IMR-90 (cell line): ENCODE data around the gene C10orf95. TPM values are rescaled to one million over a fixed set of nuclear protein-coding genes. Genes with fewer than 3 reads are reported as not detected.

Experiments used
- ATAC-seq: fragments of 200-7000 bp; cut with Tn5 transposase; 2 replicates; pipeline ENCODE4 v1.9.1; 2020; ENCODE audit warnings: low read depth, mild to moderate bottlenecking, moderate library complexity
- BruUV-seq: library from RNA; stranded (reverse); fragments of 400-500 nt; replicated peaks from 2 replicates; lab custom pipeline; 2021; lab: Mats Ljungman, UMichigan
- CTCF ChIA-PET: fragments of 300-600 bp; formaldehyde crosslinking; extraction: SDS; loops from one replicate; lab custom pipeline; 2021; ENCODE audit warnings: antibody characterized with exemption; lab: Yijun Ruan, JAX
- POLR2A ChIA-PET: fragments of 300-600 bp; sonication (Branson Sonifier 250); formaldehyde crosslinking; loops from one replicate; lab custom pipeline; 2022; ENCODE audit warnings: antibody characterized with exemption; ENCODE audit not compliant: unreplicated experiment; lab: Charles Lee
- DNase-seq: peaks from one replicate; pipeline ENCODE4 v3.0.0; 2013
- H2AFZ ChIP-seq: replicated peaks from 2 replicates; pipeline ENCODE3; 2013; ENCODE audit warnings: low read length, mild to moderate bottlenecking; ENCODE audit not compliant: poor library complexity
- H2AK5ac ChIP-seq: 2 replicates; pipeline ENCODE4 v1.6.1; 2013; ENCODE audit warnings: low read depth, low read length, inconsistent platforms
- H2AK9ac ChIP-seq: replicated peaks from 2 replicates; pipeline ENCODE3; 2013; ENCODE audit warnings: mild to moderate bottlenecking, low read depth, low read length, moderate library complexity; ENCODE audit not compliant: poor library complexity
- H2BK120ac ChIP-seq: 2 replicates; pipeline ENCODE4 v1.6.1; 2013; ENCODE audit warnings: low read depth, low read length, inconsistent platforms
- H2BK15ac ChIP-seq: 3 replicates; pipeline ENCODE4 v1.6.1; 2013; ENCODE audit warnings: low read depth, low read length, inconsistent platforms
- H2BK20ac ChIP-seq: 2 replicates; pipeline ENCODE4 v1.6.1; 2013; ENCODE audit warnings: low read depth, mild to moderate bottlenecking, inconsistent platforms, low read length, moderate library complexity
- H2BK5ac ChIP-seq: 2 replicates; pipeline ENCODE4 v1.6.1; 2013; ENCODE audit warnings: mild to moderate bottlenecking, low read depth, low read length, inconsistent platforms; ENCODE audit not compliant: poor library complexity, severe bottlenecking
- H3K14ac ChIP-seq: replicated peaks from 2 replicates; pipeline ENCODE4 v1.6.1; 2013; ENCODE audit warnings: low read depth, low read length, inconsistent platforms
- H3K18ac ChIP-seq: 2 replicates; pipeline ENCODE4 v1.6.1; 2013; ENCODE audit warnings: low read depth, low read length, control low read depth
- H3K23ac ChIP-seq: 2 replicates; pipeline ENCODE4 v1.6.1; 2013; ENCODE audit warnings: low read depth, low read length, inconsistent platforms
- H3K27ac ChIP-seq: 2 replicates; pipeline ENCODE4 v1.5.1; 2013; ENCODE audit warnings: mild to moderate bottlenecking, control low read depth, low read length; ENCODE audit not compliant: insufficient read depth
- H3K27me3 ChIP-seq: 2 replicates; pipeline ENCODE4 v1.6.1; 2013; ENCODE audit warnings: low read length; ENCODE audit not compliant: control insufficient read depth, insufficient read depth
- H3K36me3 ChIP-seq: 2 replicates; pipeline ENCODE4 v1.6.1; 2013; ENCODE audit warnings: low read length, mixed read lengths; ENCODE audit not compliant: control insufficient read depth, insufficient read depth
- H3K4ac ChIP-seq: 2 replicates; pipeline ENCODE4 v1.6.1; 2013; ENCODE audit warnings: low read depth, low read length, inconsistent platforms
- H3K4me1 ChIP-seq: 2 replicates; pipeline ENCODE4 v1.6.1; 2013; ENCODE audit warnings: low read length, mixed read lengths; ENCODE audit not compliant: control insufficient read depth, insufficient read depth
- H3K4me2 ChIP-seq: 2 replicates; pipeline ENCODE4 v1.6.1; 2013; ENCODE audit warnings: low read depth, mild to moderate bottlenecking, control low read depth, low read length, moderate library complexity
- H3K4me3 ChIP-seq: 2 replicates; pipeline ENCODE4 v1.5.1; 2013; ENCODE audit warnings: low read depth, mild to moderate bottlenecking, control low read depth, low read length, moderate library complexity; ENCODE audit not compliant: insufficient read depth
- H3K56ac ChIP-seq: 2 replicates; pipeline ENCODE4 v1.6.1; 2013; ENCODE audit warnings: low read length, inconsistent platforms; ENCODE audit not compliant: insufficient read depth; ENCODE audit errors: extremely low read depth
- H3K79me1 ChIP-seq, 2 experiments: 2 replicates each; pipeline ENCODE4 v1.6.1; 2013; ENCODE audit warnings: low read length in 2 of 2, inconsistent platforms in 1 of 2, low read depth in 1 of 2
- H3K9ac ChIP-seq: 2 replicates; pipeline ENCODE4 v1.6.1; 2013; ENCODE audit warnings: low read depth, low read length, control low read depth
- H3K9me1 ChIP-seq: 2 replicates; pipeline ENCODE4 v1.6.1; 2013; ENCODE audit warnings: low read length, inconsistent platforms; ENCODE audit not compliant: insufficient read depth
- H3K9me3 ChIP-seq: 2 replicates; pipeline ENCODE4 v1.6.1; 2013; ENCODE audit warnings: low read length; ENCODE audit not compliant: control insufficient read depth, insufficient read depth
- H4K20me1 ChIP-seq: 2 replicates; pipeline ENCODE4 v1.6.1; 2013; ENCODE audit warnings: low read length, inconsistent platforms; ENCODE audit not compliant: insufficient read depth
- H4K5ac ChIP-seq: 2 replicates; pipeline ENCODE4 v1.6.1; 2013; ENCODE audit warnings: mild to moderate bottlenecking, low read depth, low read length, control low read depth
- H4K8ac ChIP-seq, 2 experiments: 2 replicates each; pipeline ENCODE4 v1.6.1; 2013; ENCODE audit warnings: low read depth in 2 of 2, low read length in 2 of 2, control low read depth in 1 of 2, inconsistent platforms in 1 of 2
- H4K91ac ChIP-seq: 2 replicates; pipeline ENCODE4 v1.6.1; 2013; ENCODE audit warnings: low read depth, low read length, inconsistent platforms; ENCODE audit not compliant: insufficient read depth
- BHLHE40 ChIP-seq: fragments of 150-350 bp; IDR thresholded peaks from 2 replicates; pipeline ENCODE4 v1.6.1; 2016; ENCODE audit warnings: mild to moderate bottlenecking, low read depth, low read length
- CEBPB ChIP-seq: IDR thresholded peaks from 2 replicates; pipeline ENCODE4 v1.6.1; 2012; ENCODE audit warnings: low read depth, low read length, improper control_type of control experiment
- CHD1 ChIP-seq: IDR thresholded peaks from 2 replicates; pipeline ENCODE4 v1.6.1; 2012; ENCODE audit warnings: low read depth, low read length, improper control_type of control experiment
- FOS ChIP-seq: fragments of 150-350 bp; IDR thresholded peaks from 2 replicates; pipeline ENCODE4 v1.6.1; 2016; ENCODE audit warnings: low read depth, low read length
- MAFK ChIP-seq: IDR thresholded peaks from 2 replicates; pipeline ENCODE4 v1.6.1; 2012; ENCODE audit warnings: low read depth, low read length, improper control_type of control experiment
- MAZ ChIP-seq: IDR thresholded peaks from 2 replicates; pipeline ENCODE4 v1.6.1; 2012; ENCODE audit warnings: low read depth, mild to moderate bottlenecking, low read length, improper control_type of control experiment, moderate library complexity, borderline replicate concordance
- MXI1 ChIP-seq: IDR thresholded peaks from 2 replicates; pipeline ENCODE4 v1.6.1; 2012; ENCODE audit warnings: low read depth, mild to moderate bottlenecking, low read length, moderate library complexity, borderline replicate concordance
- NFE2L2 ChIP-seq: fragments of 150-350 bp; IDR thresholded peaks from 2 replicates; pipeline ENCODE4 v1.6.1; 2016; ENCODE audit warnings: low read depth, mild to moderate bottlenecking, low read length
- POLR2A ChIP-seq: IDR thresholded peaks from 2 replicates; pipeline ENCODE4 v1.6.1; 2012; ENCODE audit warnings: mild to moderate bottlenecking, low read depth, low read length
- RAD21 ChIP-seq: IDR thresholded peaks from 2 replicates; pipeline ENCODE4 v1.6.1; 2012; ENCODE audit warnings: low read length, improper control_type of control experiment
- RCOR1 ChIP-seq: IDR thresholded peaks from 2 replicates; pipeline ENCODE4 v1.6.1; 2012; ENCODE audit warnings: mild to moderate bottlenecking, low read length, improper control_type of control experiment; ENCODE audit not compliant: insufficient replicate concordance
- RFX5 ChIP-seq: IDR thresholded peaks from 2 replicates; pipeline ENCODE4 v1.8.0; 2012; ENCODE audit warnings: low read depth, mild to moderate bottlenecking, low read length, moderate library complexity
- SMC3 ChIP-seq: fragments of 150-350 bp; IDR thresholded peaks from 2 replicates; pipeline ENCODE4 v1.6.1; 2016; ENCODE audit warnings: low read depth, mild to moderate bottlenecking, antibody characterized with exemption, low read length, moderate library complexity
- WGBS, 2 experiments: methylation state at CpG; one replicate each; pipeline versions ENCODE4 v1.1.5 to v1.1.7; 2013; ENCODE audit warnings: missing lambda C conversion rate in 2 of 2; ENCODE audit not compliant: insufficient read length in 1 of 2; ENCODE audit errors: extremely low coverage in 2 of 2; 5-methylcytosine and 5-hydroxymethylcytosine counted together
- dilution Hi-C: fragments of 300-500 bp; cut with HindIII; formaldehyde crosslinking; loops from one replicate; pipeline ENCODE4 v1.14.3; 2018; ENCODE audit warnings: low sequenced_read_pairs; ENCODE audit not compliant: unreplicated experiment
- in situ Hi-C: fragments of 300-500 bp; cut with MboI; formaldehyde crosslinking; loops from 3 replicates; pipeline ENCODE4 v1.14.3; 2019; ENCODE audit warnings: low sequenced_read_pairs, inconsistent platforms, mixed read lengths
- intact Hi-C: fragments of 100-400 bp; cut with micrococcal nuclease; formaldehyde crosslinking; loops from 2 replicates; pipeline ENCODE4 v1.10.0; 2022
- polyA plus RNA-seq, 3 experiments: library from polyadenylated mRNA; depleted of rRNA; stranded (reverse); fragments of >200 nt; gene quantifications; 2 replicates each; pipeline ENCODE4 v1.2.3, GENCODE V29; 2012; ENCODE audit warnings: low replicate concordance in 1 of 3
- total RNA-seq: library from RNA; depleted of rRNA; stranded (reverse); fragments of >200 nt; gene quantifications from 2 replicates; pipeline ENCODE4 v1.2.3, GENCODE V29; 2012
- TF ChIP-seq, protein P1 (sequence below): fragments of 150-350 bp; IDR thresholded peaks from 2 replicates; pipeline ENCODE4 v1.6.1; 2017; ENCODE audit warnings: mild to moderate bottlenecking, antibody characterized with exemption, low read length, low read depth
- TF ChIP-seq, protein P2 (sequence below): fragments of 150-350 bp; IDR thresholded peaks from 2 replicates; pipeline ENCODE4 v1.6.1; 2016; ENCODE audit warnings: low read depth, mild to moderate bottlenecking, low read length, moderate library complexity, borderline replicate concordance
- TF ChIP-seq, protein P3 (sequence below): conservative IDR thresholded peaks from 2 replicates; pipeline ENCODE4 v1.5.1; 2012; ENCODE audit warnings: mild to moderate bottlenecking, low read depth, low read length, improper control_type of control experiment

C10orf95 gene
- total and polyA plus RNA-seq, 2 of the 4 experiments (the other 2 are of a cell fraction): not detected

DNA sequence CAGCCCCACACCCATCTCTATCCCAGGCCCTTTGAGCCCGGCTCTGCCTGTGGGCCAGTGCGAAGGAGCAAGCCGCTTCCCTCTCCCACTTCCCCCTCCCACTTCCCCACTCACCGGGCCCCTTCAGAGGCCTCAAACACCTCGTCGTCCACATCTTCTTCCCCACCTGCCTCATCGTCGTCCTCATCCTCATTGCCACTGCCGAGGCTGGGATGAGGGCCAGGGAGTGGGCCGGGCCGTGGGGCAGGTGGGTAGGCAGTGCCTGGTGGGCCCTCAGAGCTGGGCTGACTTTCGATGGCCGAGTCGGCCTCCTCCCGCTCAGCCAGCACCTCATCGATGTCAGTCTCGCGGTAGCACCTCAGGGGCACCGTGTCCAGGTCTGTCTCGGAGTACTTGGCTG, 36.6 kb downstream of the C10orf95 start:
- no TSS peak for BruUV-seq
- peaks cover 74% of the 10 kb centered on the region for H3K27me3 ChIP-seq
- no peak overlapping the region for H3K9ac ChIP-seq

More for the DNA sequence above, 36.6 kb downstream of the C10orf95 start:
- Histone ChIP-seq H4K91ac (no peak overlapping the region), H3K36me3 (no peaks in the 10 kb centered on the region), H3K4me1 (peaks cover 5% of the 10 kb centered on the region; the same call in 1 of the 2 replicates), H3K4me2 (no peak overlapping the region), H3K56ac (no peak overlapping the region), H3K9me3 (no peaks in the 10 kb centered on the region), H3K9me1 (peaks cover 8% of the 10 kb centered on the region; the same call in 1 of the 2 replicates), H2BK20ac (no peak overlapping the region), H4K8ac (no peak overlapping the region), H4K5ac (no peak overlapping the region), H2AK5ac (no peak overlapping the region), H2AFZ (no peak overlapping the region), H3K27ac (no peak overlapping the region), H3K79me1 (peaks cover 0 to 2% of the 10 kb centered on the region in 2 experiments; a peak in 1 of 4 replicates), H3K23ac (no peak overlapping the region), H2AK9ac (no peak overlapping the region), H2BK5ac (no peak overlapping the region), H2BK15ac (no peak overlapping the region), H3K14ac (no peak overlapping the region), H4K20me1 (no peaks in the 10 kb centered on the region), H3K4ac (no peak overlapping the region), H2BK120ac (no peak overlapping the region), H3K18ac (no peak overlapping the region), H3K4me3 (no peak overlapping the region)
- DNase-seq (no peak), ATAC-seq (no peak)
- CTCF ChIA-PET: no interaction called here
- intact Hi-C loops (no loop called here), dilution Hi-C loops (no loop called here), in situ Hi-C loops (no loop called here)
- 25% methylated on average over 4 of the region's 20 CpGs; no CpG with 5 or more reads in 1 of the 2 experiments for WGBS, 2 experiments
- TF ChIP-seq RFX5 (no peak), RAD21 (no peak), SMC3 (no peak), BHLHE40 (no peak), FOS (no peak), RCOR1 (no peak), CHD1 (no peak), MAFK (no peak), MAZ (no peak), NFE2L2 (no peak), MXI1 (no peak), CEBPB (no peak), POLR2A (no peak)
- TF ChIP-seq, protein P1, sequence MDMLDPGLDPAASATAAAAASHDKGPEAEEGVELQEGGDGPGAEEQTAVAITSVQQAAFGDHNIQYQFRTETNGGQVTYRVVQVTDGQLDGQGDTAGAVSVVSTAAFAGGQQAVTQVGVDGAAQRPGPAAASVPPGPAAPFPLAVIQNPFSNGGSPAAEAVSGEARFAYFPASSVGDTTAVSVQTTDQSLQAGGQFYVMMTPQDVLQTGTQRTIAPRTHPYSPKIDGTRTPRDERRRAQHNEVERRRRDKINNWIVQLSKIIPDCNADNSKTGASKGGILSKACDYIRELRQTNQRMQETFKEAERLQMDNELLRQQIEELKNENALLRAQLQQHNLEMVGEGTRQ: no peak
- TF ChIP-seq, protein P2, sequence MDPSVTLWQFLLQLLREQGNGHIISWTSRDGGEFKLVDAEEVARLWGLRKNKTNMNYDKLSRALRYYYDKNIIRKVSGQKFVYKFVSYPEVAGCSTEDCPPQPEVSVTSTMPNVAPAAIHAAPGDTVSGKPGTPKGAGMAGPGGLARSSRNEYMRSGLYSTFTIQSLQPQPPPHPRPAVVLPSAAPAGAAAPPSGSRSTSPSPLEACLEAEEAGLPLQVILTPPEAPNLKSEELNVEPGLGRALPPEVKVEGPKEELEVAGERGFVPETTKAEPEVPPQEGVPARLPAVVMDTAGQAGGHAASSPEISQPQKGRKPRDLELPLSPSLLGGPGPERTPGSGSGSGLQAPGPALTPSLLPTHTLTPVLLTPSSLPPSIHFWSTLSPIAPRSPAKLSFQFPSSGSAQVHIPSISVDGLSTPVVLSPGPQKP: no peak
- TF ChIP-seq, protein P3, sequence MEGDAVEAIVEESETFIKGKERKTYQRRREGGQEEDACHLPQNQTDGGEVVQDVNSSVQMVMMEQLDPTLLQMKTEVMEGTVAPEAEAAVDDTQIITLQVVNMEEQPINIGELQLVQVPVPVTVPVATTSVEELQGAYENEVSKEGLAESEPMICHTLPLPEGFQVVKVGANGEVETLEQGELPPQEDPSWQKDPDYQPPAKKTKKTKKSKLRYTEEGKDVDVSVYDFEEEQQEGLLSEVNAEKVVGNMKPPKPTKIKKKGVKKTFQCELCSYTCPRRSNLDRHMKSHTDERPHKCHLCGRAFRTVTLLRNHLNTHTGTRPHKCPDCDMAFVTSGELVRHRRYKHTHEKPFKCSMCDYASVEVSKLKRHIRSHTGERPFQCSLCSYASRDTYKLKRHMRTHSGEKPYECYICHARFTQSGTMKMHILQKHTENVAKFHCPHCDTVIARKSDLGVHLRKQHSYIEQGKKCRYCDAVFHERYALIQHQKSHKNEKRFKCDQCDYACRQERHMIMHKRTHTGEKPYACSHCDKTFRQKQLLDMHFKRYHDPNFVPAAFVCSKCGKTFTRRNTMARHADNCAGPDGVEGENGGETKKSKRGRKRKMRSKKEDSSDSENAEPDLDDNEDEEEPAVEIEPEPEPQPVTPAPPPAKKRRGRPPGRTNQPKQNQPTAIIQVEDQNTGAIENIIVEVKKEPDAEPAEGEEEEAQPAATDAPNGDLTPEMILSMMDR: no peak
- POLR2A ChIA-PET: no interaction called here
